ENCODE results near the gene RFFL. TPM values are rescaled to one million over a fixed set of nuclear protein-coding genes. Genes with fewer than 3 reads are reported as not detected.

The RFFL gene
- total and polyA plus RNA-seq, 2 donors (not counting 1 experiment from before 2014, with no cell fraction given), result 13.6 to 36.9 TPM

DNA sequence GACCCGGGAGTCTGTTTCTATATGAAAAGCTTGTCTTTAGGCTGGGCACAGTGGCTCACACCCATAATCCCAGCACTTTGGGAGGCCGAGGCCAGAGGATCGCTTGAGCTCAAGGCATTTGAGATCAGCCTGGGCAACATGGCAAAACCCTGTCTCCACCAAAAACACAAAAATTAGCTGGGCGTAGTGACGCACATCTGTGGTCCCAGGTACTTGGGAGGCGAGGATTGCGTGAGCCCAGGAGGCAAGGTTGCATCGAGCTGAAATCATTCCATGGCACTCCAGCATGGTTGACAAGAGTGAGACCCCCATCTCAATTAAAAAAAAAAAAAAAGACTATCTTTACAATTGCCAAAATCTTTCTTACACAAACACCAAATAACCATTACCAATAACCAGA, 22.7 kb upstream of the RFFL start:
- H3K4me3 Mint-ChIP-seq, result no peak overlapping the region
- 100% methylated on average over 8 of the region's 8 CpGs for WGBS (ENCODE audit: insufficient coverage)
- H3K4me3 ChIP-seq (ENCODE audit: control extremely low read depth in 1 of 5, extremely low read depth in 1 of 5, insufficient read depth in 1 of 5, low read depth in 2 of 5, low read length in 4 of 5), result no peak overlapping the region
- no peaks in the 10 kb centered on the region for H3K36me3 ChIP-seq (replicated peaks in 1 of 2; ENCODE audit: control extremely low read depth in 1 of 2, control insufficient read depth in 1 of 2, extremely low read depth in 1 of 2, insufficient read depth in 2 of 2, low read length in 1 of 2)
- H3K9me3 Mint-ChIP-seq (ENCODE audit: insufficient read depth), result no peaks in the 10 kb centered on the region
- H2AFZ ChIP-seq (ENCODE audit: insufficient read depth, low read depth, low read length, poor library complexity, severe bottlenecking), result no peak overlapping the region
- CTCF ChIA-PET, result interaction anchor here (1.2 to 3.1 kb wide), 3 partner anchors 22 to 64 kb away, joined by 3 to 15 read pairs (median 4); partner anchors contain the start of gene RFFL
- H3K4me2 ChIP-seq (replicated peaks; ENCODE audit: low read depth, low read length, poor library complexity, severe bottlenecking), result no peak overlapping the region
- no peak overlapping the region for H3K27ac Mint-ChIP-seq
- peaks cover 52% of the 10 kb centered on the region for H3K4me1 Mint-ChIP-seq
- H3K9ac ChIP-seq (ENCODE audit: low read length), result no peak overlapping the region
- peaks cover 79% of the 10 kb centered on the region for H3K79me2 ChIP-seq (ENCODE audit: control insufficient read depth, insufficient read depth, low read length)
- DNase-seq (no peak), ATAC-seq (ENCODE audit: low read depth) (no peak)
- no peaks in the 10 kb centered on the region for H3K27me3 ChIP-seq (replicated peaks in 1 of 4; ENCODE audit: control extremely low read depth in 1 of 4, control insufficient read depth in 3 of 4, insufficient read depth in 4 of 4, low read length in 3 of 4)
- no peak overlapping the region for H3K27ac ChIP-seq (ENCODE audit: low read length in 2 of 2)
- H3K9me3 ChIP-seq (ENCODE audit: control extremely low read depth in 1 of 3, control insufficient read depth in 2 of 3, insufficient read depth in 1 of 3, low read length in 2 of 3), result no peaks in the 10 kb centered on the region
- no peak for TF ChIP-seq EZH2 (IDR thresholded peaks at IDR 0.05; ENCODE audit: borderline replicate concordance, insufficient read depth, low read depth, low read length, poor library complexity, severe bottlenecking)
- no peak for TF ChIP-seq CTCF (IDR thresholded peaks at IDR 0.05)
- H4K20me1 ChIP-seq (ENCODE audit: control insufficient read depth, insufficient read depth, low read length, poor library complexity, severe bottlenecking), result no peaks in the 10 kb centered on the region
- POLR2A ChIA-PET, result no interaction called here
- H3K27me3 Mint-ChIP-seq, result no peaks in the 10 kb centered on the region
- intact Hi-C loops (cut with micrococcal nuclease), result no loop called here
- H3K4me1 ChIP-seq (ENCODE audit: control insufficient read depth in 2 of 2, insufficient read depth in 2 of 2, low read length in 2 of 2), result peaks cover 26 to 32% of the 10 kb centered on the region in 2 donors

DNA sequence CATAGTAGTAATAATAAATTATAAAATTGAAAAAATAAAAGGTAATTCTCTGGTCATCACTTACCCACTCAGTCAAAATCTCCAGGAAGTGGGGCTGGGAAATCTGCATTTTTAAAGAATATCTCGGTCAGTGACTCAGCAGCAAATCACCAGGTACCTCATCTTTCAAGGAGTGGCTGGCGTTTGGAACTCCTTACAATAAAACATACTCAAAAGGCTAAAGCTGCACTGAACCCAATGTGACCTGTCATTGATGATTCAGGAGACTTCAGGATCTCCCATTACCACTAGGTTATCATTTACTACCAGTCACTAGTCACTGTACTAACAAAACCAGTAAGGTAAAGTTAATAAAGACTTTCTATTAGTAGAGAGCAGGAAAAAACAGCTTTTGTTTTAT, 21.5 kb upstream of the RFFL start:
- H3K9ac ChIP-seq (ENCODE audit: low read length), result no peak overlapping the region
- H3K79me2 ChIP-seq (ENCODE audit: control insufficient read depth, insufficient read depth, low read length), result peaks cover 90% of the 10 kb centered on the region
- H4K20me1 ChIP-seq (ENCODE audit: control insufficient read depth, insufficient read depth, low read length, poor library complexity, severe bottlenecking), result no peaks in the 10 kb centered on the region
- POLR2A ChIA-PET, result no interaction called here
- no peak overlapping the region for H3K27ac ChIP-seq (ENCODE audit: low read length in 2 of 2)
- no CpG with 5 or more reads among the region's 2 CpGs for WGBS (ENCODE audit: insufficient coverage)
- no peaks in the 10 kb centered on the region for H3K9me3 ChIP-seq (ENCODE audit: control extremely low read depth in 1 of 3, control insufficient read depth in 2 of 3, insufficient read depth in 1 of 3, low read length in 2 of 3)
- CTCF ChIA-PET, result interaction anchor here (3.1 kb wide), 1 partner anchor 21 kb away, joined by 15 read pairs; the partner anchor contains the start of gene RFFL
- DNase-seq (no peak), ATAC-seq (ENCODE audit: low read depth) (no peak)
- H3K4me3 ChIP-seq (ENCODE audit: control extremely low read depth in 1 of 5, extremely low read depth in 1 of 5, insufficient read depth in 1 of 5, low read depth in 2 of 5, low read length in 4 of 5), result no peak overlapping the region
- Mint-ChIP-seq H3K4me3 (no peak overlapping the region), H3K4me1 (peaks cover 63% of the 10 kb centered on the region), H3K9me3 (ENCODE audit: insufficient read depth) (no peaks in the 10 kb centered on the region), H3K27me3 (no peaks in the 10 kb centered on the region), H3K27ac (no peak overlapping the region)
- intact Hi-C loops (cut with micrococcal nuclease), result no loop called here
- H3K4me2 ChIP-seq (replicated peaks; ENCODE audit: low read depth, low read length, poor library complexity, severe bottlenecking), result no peak overlapping the region
- TF ChIP-seq EZH2 (IDR thresholded peaks at IDR 0.05; ENCODE audit: borderline replicate concordance, insufficient read depth, low read depth, low read length, poor library complexity, severe bottlenecking) (no peak), CTCF (IDR thresholded peaks at IDR 0.05) (no peak)
- no peak overlapping the region for H2AFZ ChIP-seq (ENCODE audit: insufficient read depth, low read depth, low read length, poor library complexity, severe bottlenecking)
- H3K4me1 ChIP-seq (ENCODE audit: control insufficient read depth in 2 of 2, insufficient read depth in 2 of 2, low read length in 2 of 2), result peaks cover 26 to 33% of the 10 kb centered on the region in 2 donors
- no peaks in the 10 kb centered on the region for H3K27me3 ChIP-seq (replicated peaks in 1 of 4; ENCODE audit: control extremely low read depth in 1 of 4, control insufficient read depth in 3 of 4, insufficient read depth in 4 of 4, low read length in 3 of 4)
- no peaks in the 10 kb centered on the region for H3K36me3 ChIP-seq (replicated peaks in 1 of 2; ENCODE audit: control extremely low read depth in 1 of 2, control insufficient read depth in 1 of 2, extremely low read depth in 1 of 2, insufficient read depth in 2 of 2, low read length in 1 of 2)

All from B cell (primary cell).